Heart right ventricle (tissue), 16 donors: ENCODE results near the gene HOXB4. TPM values are rescaled to one million over a fixed set of nuclear protein-coding genes. Genes with fewer than 3 reads are reported as not detected.

ENCODE experiments used
- ATAC-seq, 8 donors: fragments of 200-7000 bp; cut with Tn5 transposase; one replicate each; pipeline ENCODE4 v1.9.1; 2020; ENCODE audit warnings: mild to moderate bottlenecking in 8 of 8, moderate library complexity in 8 of 8, moderate number of reproducible peaks in 1 of 8
- DNase-seq, 2 donors: peaks; one replicate each; pipeline ENCODE4 v3.0.0-alpha.2; 2020
- H3K27ac ChIP-seq, 10 donors: fragments of 200-600 bp; sonication (generic) in 2 of 10; one replicate each; pipeline versions ENCODE4 v1.5.0 to v1.8.0; 2020 to 2022; ENCODE audit warnings: mild to moderate bottlenecking in 3 of 10
- H3K27me3 ChIP-seq, 7 donors: fragments of 200-600 bp; one replicate each; pipeline ENCODE4 v1.8.0; 2021 to 2022; ENCODE audit warnings: mild to moderate bottlenecking in 2 of 7
- H3K36me3 ChIP-seq, 9 donors: fragments of 200-600 bp; sonication (generic) in 1 of 9; one replicate each; pipeline versions ENCODE4 v1.5.0 to v1.8.0; 2020 to 2022; ENCODE audit warnings: mild to moderate bottlenecking in 2 of 9
- H3K4me1 ChIP-seq, 9 donors: fragments of 200-600 bp; sonication (generic) in 1 of 9; one replicate each; pipeline versions ENCODE4 v1.5.0 to v1.8.0; 2020 to 2022; ENCODE audit warnings: mild to moderate bottlenecking in 4 of 9
- H3K4me3 ChIP-seq, 10 donors: fragments of 200-600 bp; sonication (generic) in 2 of 10; one replicate each; pipeline versions ENCODE4 v1.5.0 to v1.8.0; 2020 to 2022; ENCODE audit warnings: mild to moderate bottlenecking in 7 of 10, moderate library complexity in 2 of 10
- H3K9me3 ChIP-seq, 11 donors: fragments of 200-600 bp in 10 of 11; sonication (generic) in 2 of 11; one replicate each; pipeline versions ENCODE4 v1.5.0 to v1.8.0; 2013 to 2022; ENCODE audit warnings: mild to moderate bottlenecking in 2 of 11, control low read depth in 1 of 11, moderate library complexity in 1 of 11
- CTCF ChIP-seq, 9 donors: fragments of 200-600 bp; sonication (generic) in 2 of 9; IDR thresholded peaks; one replicate each; pipeline versions ENCODE4 v1.5.0 to v1.8.0; 2021 to 2022; ENCODE audit warnings: antibody characterized with exemption in 9 of 9, mild to moderate bottlenecking in 5 of 9, moderate library complexity in 1 of 9
- WGBS, 2 donors: extraction: QIAGEN DNeasy Blood & Tissue Kit; methylation state at CpG; one replicate each; pipeline ENCODE4 v1.1.7; 2013; ENCODE audit warnings: inconsistent platforms in 1 of 2; 5-methylcytosine and 5-hydroxymethylcytosine counted together
- intact Hi-C, 10 donors: fragments of 100-400 bp; cut with DNase I; formaldehyde crosslinking; loops; one replicate each; pipeline versions ENCODE4 v1.11.1 to v1.14.2; 2022
- polyA plus RNA-seq, 2 donors: library from polyadenylated mRNA; stranded (reverse); fragments of 200-250 nt; gene quantifications; one replicate each; pipeline ENCODE4 v1.2.3, GENCODE V29; 2013
- total RNA-seq, 10 donors: library from RNA; stranded (reverse); fragmentation: NEBNext Ultra II Directional in 3 of 10; extraction: Animal tissue kit (Norgen Biotek cat#: 25700) in 3 of 10; gene quantifications; one replicate each; pipeline versions ENCODE4 v1.2.1 to v1.2.4, GENCODE V29; 2021 to 2023
- donor health status: Arrhythmogenic right ventricular cardiomyopathy.
- donor health status: ischemic (EF 13 %, LVEDD 7.1; RV severe dilation, severe dysfunction).
- donor health status: healthy with polysubstance abuse.
- donor health status: DM: no; HTN: yes; CAD: no.
- donor health status: DM: no; HTN: no; CAD: no.
- donor health status: ischemic (EF 25% LVEDD 6.9; RV normal size, moderate dysfunction).
- donor health status: ischemic (EF 25% LVEDD 5.7; RV mildly dilated, moderate dysfunction).
- donor health status: healthy.
- donor health status: DM: yes; HTN: yes; CAD: no.
- donor health status: Ischemic cardiomyopathy.
- donor health status: ischemic (EF 35%, LVEDD 5.7; RV mildly dilated, moderate dysfunction).
- donor health status: nonischemic (EF 11% LVEDD 7.7; RV severe dilation, severe dysfunction).
- donor health status: DM: yes; HTN: yes; CAD: no.
- donor health status: PGD.
- donor health status: ischemic (EF 29% LVEDD 5.4; RV normal size, mild dysfunction).
- donor health status: nonischemic (EF 23%, LVEDD 6.1; RV moderate dilation, normal function).

HOXB4 gene
- total and polyA plus RNA-seq, 12 donors = 0.14 to 1.6 (median 0.32) TPM; not detected in 1

DNA sequence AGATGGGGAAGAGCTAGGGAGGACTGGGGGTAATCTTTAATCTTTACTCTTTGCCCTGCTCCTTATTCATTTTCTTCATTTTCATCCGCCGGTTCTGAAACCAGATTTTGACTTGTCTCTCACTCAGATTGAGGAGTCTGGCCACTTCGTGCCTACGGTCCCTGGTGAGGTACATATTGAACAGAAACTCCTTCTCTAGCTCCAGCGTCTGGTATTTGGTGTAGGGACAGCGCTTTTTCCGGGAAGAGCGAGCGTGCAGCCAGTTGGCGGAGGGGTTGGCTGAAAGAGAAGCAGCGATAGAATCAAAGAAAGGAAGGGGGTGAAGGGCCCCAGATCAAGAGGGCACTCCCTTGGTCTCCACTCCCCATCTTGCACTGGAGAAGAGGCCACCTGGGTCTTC, 44.7 kb upstream of the HOXB4 start:
- Histone ChIP-seq H3K4me3 (no peak overlapping the region), H3K9me3 (no peaks in the 10 kb centered on the region), H3K36me3 (no peaks in the 10 kb centered on the region), H3K4me1 (peaks cover 7 to 37% (median 32%) of the 10 kb centered on the region in 9 donors), H3K27ac (no peak overlapping the region), H3K27me3 (peaks cover 65 to 100% (median 100%) of the 10 kb centered on the region in 7 donors)
- WGBS, 2 donors = 12 to 17% methylated on average over 11 of the region's 11 CpGs
- no peak for TF ChIP-seq CTCF (IDR thresholded peaks at IDR 0.05)
- ATAC-seq = no peak
- no peak for DNase-seq
- intact Hi-C loops = no loop called here

DNA sequence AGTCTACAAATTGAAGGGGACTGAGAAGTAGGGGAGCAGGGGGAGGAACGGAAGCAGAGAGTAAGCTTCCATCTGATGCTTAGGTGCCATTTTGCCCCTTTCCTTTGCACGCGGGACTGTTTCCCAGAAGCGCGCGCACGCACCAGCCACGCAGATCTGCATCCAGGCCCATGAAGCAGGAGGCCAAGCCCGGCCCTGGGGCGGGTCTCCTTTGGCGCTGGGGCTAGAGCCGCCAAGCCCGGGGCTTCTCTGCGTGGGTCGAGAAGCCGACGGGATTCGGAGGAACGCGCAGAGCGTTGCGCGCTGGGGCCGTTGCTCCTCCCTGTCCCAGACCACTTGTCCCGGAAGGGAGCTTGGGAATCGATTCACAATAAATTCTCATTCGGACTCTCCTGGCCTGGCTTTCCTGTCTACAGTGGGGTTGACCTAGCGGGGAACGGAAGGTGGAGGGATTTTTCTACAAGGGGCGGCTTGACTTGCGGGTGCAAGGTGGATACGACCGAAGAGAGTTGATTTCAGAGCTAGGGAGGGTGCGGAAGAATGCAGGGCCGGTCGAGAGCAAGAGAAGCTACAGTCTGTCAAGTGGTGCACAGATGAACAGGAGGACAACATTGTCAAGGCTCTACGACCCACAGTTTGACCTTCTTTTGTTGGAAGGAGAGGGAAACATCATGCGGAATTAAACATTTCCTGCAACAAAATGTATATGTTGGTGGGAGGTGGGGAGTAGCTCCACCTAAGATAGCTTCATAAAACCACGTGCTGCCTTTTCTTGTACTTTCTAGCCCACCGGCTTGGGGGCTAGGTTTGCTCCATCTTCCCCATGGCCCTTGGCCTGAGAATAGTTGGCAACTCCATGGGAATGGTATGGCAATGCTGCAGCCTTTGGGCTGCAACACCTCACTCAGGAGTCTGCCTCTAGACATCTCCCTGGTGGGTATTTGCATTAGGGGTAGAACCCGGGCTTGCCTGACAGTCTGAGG, 43.6 kb upstream of the HOXB4 start:
- Histone ChIP-seq H3K4me1 (peaks cover 7 to 36% (median 30%) of the 10 kb centered on the region in 9 donors), H3K9me3 (no peaks in the 10 kb centered on the region), H3K4me3 (no peak overlapping the region), H3K27ac (no peak overlapping the region), H3K36me3 (no peaks in the 10 kb centered on the region), H3K27me3 (peaks cover 69 to 100% (median 100%) of the 10 kb centered on the region in 7 donors)
- intact Hi-C loops = no loop called here
- DNase-seq (no peak), ATAC-seq (no peak)
- 7 to 12% methylated on average over 41 of the region's 41 CpGs for WGBS, 2 donors
- no peak for TF ChIP-seq CTCF (IDR thresholded peaks at IDR 0.05)

GRCh38 chr17:48620461-48621139, 42.5 kb upstream of the HOXB4 start:
- Histone ChIP-seq H3K4me3 (no peak overlapping the region), H3K36me3 (peaks cover 0 to 2% (median 0%) of the 10 kb centered on the region in 9 donors), H3K27ac (no peak overlapping the region), H3K9me3 (no peaks in the 10 kb centered on the region), H3K27me3 (peaks cover 80 to 100% (median 100%) of the 10 kb centered on the region in 7 donors), H3K4me1 (peaks cover 3 to 28% (median 19%) of the 10 kb centered on the region in 9 donors)
- DNase-seq = no peak
- intact Hi-C loops = no loop called here
- WGBS, 2 donors = 20 to 28% methylated on average over 6 of the region's 6 CpGs
- no peak for TF ChIP-seq CTCF (IDR thresholded peaks at IDR 0.05)
- ATAC-seq = no peak

DNA sequence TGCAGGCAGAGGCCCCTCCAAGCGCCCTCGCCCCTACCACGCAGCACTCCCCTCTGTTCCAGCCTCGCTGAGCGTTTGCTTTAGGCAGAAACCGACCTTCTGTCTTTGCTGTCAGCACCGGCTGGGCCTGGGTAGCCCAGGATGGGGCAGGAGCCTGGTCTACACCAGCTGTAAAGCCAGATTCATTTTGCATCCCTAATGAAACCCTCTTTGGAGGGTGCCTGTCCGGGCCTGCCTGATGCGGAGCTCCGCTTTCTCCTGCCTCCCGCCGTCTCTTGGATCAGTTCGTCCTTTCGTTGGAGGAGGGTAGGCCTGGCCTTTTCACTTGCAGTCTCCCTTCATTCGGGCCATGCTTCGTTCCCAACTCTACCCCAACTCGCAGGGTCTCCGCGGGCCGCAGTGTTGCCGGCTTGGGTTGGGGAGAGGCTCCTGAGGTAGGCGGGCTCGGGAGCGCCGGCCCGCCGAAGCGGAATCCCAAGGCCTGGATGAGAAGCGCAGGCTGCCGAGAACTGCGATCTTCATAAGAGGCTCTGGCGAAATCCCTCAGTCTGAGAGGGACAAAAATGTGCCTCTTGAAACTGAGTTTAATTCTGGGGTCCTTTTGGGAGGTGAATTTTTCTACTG, 41.8 kb upstream of the HOXB4 start:
- Histone ChIP-seq H3K27me3 (peaks cover 78 to 100% (median 100%) of the 10 kb centered on the region in 7 donors), H3K4me3 (no peak overlapping the region), H3K27ac (no peak overlapping the region), H3K9me3 (no peaks in the 10 kb centered on the region), H3K4me1 (peaks cover 0 to 23% (median 12%) of the 10 kb centered on the region in 9 donors), H3K36me3 (peaks cover 0 to 5% (median 0%) of the 10 kb centered on the region in 9 donors)
- no peak for DNase-seq
- TF ChIP-seq CTCF (IDR thresholded peaks at IDR 0.05) = no peak
- intact Hi-C loops = loop anchor here in 9 of 10 donors (5.0 to 10.0 kb wide), 8 partner anchors 268 to 595 kb away; no protein-coding TSS in a partner anchor
- 9 to 20% methylated on average over 32 of the region's 32 CpGs for WGBS, 2 donors
- ATAC-seq = no peak
